Testis (tissue), 2 donors: ENCODE measurements around the gene GLRX5.

ENCODE experiments used
- POLR2A ChIP-seq: fragments of 450-650 bp; IDR thresholded peaks from one replicate; pipeline ENCODE4 v1.6.1; 2017; ENCODE audit warnings: antibody characterized with exemption, mild to moderate bottlenecking, moderate library complexity
- TF ChIP-seq, protein P1 (sequence below), 3 experiments: fragments of 450-650 bp in 2 of 3; fragments of 200-600 bp in 1 of 3; sonication (generic) in 1 of 3; IDR thresholded peaks; one replicate each; pipeline ENCODE4 v1.5.1; 2016 to 2019; ENCODE audit warnings: antibody characterized with exemption in 3 of 3, mild to moderate bottlenecking in 2 of 3, moderate library complexity in 1 of 3

DNA sequence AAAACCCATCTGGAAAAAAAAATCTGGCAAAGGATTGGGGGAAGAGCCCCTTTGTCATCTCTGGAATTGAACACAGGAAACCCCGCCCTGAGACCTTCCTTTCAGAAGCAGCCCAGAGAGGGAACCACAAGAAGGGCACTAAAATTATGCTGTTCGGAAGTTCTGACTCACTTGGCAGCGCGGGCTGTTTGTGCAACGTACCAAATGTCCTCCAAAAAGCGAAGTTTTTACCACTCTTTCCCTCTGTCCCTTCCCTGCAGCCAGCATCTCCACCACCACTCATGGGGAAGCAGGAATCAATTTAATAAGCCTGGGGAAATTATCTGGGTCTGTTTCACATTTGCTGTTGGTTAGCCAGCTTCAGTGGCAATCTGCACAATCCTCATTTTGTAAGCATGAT is 15.2 kb upstream of the GLRX5 start:
- TF ChIP-seq, protein P1, sequence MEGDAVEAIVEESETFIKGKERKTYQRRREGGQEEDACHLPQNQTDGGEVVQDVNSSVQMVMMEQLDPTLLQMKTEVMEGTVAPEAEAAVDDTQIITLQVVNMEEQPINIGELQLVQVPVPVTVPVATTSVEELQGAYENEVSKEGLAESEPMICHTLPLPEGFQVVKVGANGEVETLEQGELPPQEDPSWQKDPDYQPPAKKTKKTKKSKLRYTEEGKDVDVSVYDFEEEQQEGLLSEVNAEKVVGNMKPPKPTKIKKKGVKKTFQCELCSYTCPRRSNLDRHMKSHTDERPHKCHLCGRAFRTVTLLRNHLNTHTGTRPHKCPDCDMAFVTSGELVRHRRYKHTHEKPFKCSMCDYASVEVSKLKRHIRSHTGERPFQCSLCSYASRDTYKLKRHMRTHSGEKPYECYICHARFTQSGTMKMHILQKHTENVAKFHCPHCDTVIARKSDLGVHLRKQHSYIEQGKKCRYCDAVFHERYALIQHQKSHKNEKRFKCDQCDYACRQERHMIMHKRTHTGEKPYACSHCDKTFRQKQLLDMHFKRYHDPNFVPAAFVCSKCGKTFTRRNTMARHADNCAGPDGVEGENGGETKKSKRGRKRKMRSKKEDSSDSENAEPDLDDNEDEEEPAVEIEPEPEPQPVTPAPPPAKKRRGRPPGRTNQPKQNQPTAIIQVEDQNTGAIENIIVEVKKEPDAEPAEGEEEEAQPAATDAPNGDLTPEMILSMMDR (IDR thresholded peaks at IDR 0.05), result no peak
- no peak for TF ChIP-seq POLR2A
